LNCAP (cell line): ENCODE data around the gene HS1BP3.

Experiments
- TF ChIP-seq, protein P1 (sequence below): fragments of 450-650 bp; IDR thresholded peaks from 2 replicates; pipeline ENCODE4 v1.5.1; 2017; ENCODE audit warnings: mild to moderate bottlenecking

The HS1BP3 gene

DNA sequence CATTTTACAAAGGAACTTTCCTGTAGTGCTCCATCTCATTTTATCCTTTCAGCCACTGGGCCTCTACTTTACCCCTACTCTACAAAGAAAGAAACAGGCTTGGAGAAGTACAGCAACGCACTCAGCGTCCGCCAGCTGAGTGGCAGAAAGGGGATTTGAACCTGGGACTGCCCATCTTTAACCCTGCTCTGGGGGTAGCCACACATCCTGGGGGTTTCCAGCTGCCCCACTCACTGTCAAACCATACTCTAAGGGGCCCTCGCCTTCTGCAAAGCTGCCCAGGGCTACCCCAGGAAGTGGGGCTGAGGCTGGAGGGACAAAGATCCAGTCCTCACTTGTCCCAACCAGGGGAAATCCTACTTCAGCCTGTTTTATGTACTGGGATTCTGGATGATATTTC is 17.9 kb downstream of the HS1BP3 start:
- TF ChIP-seq, protein P1, sequence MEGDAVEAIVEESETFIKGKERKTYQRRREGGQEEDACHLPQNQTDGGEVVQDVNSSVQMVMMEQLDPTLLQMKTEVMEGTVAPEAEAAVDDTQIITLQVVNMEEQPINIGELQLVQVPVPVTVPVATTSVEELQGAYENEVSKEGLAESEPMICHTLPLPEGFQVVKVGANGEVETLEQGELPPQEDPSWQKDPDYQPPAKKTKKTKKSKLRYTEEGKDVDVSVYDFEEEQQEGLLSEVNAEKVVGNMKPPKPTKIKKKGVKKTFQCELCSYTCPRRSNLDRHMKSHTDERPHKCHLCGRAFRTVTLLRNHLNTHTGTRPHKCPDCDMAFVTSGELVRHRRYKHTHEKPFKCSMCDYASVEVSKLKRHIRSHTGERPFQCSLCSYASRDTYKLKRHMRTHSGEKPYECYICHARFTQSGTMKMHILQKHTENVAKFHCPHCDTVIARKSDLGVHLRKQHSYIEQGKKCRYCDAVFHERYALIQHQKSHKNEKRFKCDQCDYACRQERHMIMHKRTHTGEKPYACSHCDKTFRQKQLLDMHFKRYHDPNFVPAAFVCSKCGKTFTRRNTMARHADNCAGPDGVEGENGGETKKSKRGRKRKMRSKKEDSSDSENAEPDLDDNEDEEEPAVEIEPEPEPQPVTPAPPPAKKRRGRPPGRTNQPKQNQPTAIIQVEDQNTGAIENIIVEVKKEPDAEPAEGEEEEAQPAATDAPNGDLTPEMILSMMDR: no peak

DNA sequence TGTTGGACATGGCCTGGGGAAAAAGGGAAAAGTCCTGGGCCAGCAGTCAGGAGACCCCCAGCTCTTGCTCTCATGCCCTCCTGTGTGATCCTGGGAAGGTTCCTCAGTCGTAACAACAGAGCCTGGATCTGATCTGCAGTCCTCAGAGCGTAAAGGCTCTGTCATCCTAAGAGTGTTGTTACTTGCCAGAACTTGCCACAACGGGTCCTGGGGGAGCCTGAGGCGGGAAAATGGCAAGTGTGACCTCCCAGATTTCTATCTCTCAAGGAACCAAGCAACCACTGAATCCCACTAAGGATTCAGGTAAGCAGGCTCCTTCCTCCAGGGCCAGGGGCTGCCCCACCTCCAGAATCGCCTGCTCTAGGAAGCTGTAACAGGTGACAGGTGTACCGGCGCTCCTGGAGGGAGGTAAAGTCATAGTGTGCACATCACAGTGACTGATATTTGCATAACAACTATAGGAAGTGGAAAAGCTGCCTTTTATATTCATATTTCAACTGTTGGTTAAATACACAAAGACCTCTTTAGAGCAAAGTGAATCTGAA is 18.4 kb downstream of the HS1BP3 start:
- TF ChIP-seq, protein P1: no peak

DNA sequence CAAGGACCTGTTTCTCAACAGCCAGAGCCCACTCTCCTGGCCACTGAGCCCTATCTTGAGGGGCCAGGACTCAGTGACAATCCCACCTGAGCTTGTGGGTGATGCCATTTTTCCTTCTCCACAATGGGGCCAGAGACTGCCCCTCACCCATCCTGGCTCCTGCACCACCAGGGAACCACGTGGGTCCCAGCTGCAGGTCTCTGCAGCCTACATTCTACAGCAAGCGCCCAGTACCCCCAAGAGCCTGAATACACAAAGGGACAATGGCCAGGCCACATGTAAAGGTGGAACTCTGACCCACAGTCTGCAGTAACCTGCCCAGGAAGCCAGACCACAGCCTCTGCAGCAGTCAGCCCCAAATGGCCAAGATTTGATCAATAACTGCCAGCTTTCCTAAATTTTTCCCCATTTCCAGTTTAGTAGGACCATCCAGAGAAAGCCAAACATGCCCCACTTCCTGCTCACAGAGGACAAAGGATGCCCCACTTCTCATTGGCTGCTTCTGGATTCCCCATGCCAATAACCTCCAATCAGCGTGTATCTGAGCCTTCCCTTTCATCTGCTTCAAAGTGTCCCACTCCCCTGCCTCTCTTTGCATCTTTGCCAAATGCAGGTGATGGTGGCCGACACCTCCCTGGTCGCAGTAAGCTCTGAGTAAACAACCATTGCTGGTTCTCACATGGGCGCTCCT is 19.1 kb downstream of the HS1BP3 start:
- TF ChIP-seq, protein P1: no peak

DNA sequence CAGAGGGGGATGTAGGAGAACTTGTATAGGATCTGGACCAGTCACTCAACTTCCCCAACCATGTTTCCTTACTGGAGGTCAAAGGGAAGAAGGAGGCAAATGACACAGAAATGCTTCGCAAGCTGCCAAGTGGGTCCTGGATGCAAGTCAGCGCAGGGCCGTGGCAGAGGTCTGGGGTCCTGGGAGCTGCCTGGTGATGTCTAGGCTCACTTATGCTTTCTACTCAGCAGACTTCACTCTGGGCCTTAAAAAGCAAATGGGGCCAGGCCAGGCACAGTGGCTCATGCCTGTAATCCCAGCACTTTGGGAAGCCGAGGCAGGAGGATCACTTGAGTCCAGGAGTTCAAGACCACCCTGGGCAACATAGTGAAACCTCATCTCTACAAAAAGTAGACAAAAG is 19.9 kb downstream of the HS1BP3 start:
- TF ChIP-seq, protein P1: no peak

DNA sequence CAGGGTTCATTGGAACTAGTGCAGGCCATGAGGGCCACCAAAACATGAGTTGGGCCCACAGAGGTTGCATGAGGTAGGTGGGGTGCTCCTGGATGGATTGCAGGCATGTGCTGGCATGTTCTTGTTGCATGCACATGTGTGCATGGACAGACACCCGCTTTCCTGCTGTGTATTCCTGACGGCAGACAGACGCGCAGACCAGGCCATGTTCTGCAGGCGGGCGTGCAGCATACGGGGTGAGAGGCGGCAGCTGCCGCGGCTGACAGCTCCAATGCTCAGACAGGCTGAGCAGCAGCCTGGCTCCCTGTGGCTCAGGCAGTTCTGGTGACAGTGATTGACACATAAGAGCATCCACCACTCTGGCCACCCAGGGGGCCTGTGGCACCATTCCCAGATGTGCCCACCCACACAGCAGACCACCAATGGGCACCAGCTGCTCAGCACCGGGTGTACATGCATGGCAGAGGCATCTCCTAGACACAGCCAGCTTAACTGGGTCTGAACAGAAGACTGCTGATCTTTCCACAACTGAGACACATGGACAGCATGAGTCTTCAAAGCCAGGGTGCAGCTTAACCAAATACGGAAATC is 21.2 kb downstream of the HS1BP3 start:
- TF ChIP-seq, protein P1: no peak

DNA sequence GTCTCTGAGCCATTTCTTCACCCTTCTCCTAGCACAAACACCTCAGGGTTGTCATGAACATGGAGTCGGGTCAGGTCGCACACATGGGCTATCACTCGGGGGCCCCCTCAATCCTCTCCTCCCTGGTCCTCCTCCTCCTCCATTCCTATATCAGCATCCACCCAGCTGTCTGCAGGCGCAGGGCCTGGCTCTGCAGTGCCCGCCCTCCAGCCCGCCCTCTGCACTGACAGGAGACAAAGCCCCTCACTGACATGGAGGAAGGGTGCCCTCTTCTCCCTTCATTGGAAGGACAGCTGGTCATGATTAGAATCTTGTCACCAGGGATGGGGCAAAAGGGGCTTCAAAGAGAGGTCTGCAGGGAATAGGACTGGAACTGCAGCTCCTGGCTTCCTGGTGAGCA is 21.7 kb downstream of the HS1BP3 start:
- TF ChIP-seq, protein P1: no peak

DNA sequence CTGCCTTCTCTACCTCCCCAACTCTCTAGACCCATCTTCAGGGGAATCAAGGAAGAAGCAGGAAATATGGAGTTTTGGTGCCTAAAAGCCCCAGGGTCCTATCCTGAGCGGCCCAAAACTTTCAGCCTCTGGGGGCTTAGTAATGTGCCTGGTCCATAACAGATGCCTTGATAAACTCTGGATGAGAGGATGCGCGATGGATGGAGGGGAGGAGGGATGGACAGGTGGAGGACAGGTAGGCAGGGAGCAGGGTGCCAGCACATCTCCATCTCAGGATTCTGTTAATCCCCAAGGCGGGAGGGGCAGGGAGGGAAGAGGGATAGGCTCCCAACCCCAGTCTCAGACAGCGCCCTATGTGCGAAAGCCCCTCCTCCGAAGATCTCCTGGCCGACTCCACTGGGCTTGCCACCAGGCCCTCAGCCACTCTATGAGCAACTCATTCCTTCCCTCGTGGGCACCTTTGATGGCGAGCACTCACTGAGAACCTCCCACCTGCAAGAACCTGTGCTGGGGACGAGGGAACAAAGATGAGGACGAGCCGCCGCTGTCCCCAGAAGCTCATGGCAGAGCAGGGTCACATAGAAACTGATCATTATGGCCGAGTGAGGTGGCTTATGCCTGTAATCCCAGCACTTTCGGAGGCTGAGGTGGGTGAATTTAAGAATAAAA is 23.1 kb downstream of the HS1BP3 start:
- TF ChIP-seq, protein P1: no peak
